Cardiac muscle cell (in vitro differentiated cells and primary cell): ENCODE data around the gene CDH4. TPM values are rescaled to one million over a fixed set of nuclear protein-coding genes. Genes with fewer than 3 reads are reported as not detected.

Experiments used
- DNase-seq, 2 donors: peaks; one replicate each; pipeline versions ENCODE4 v3.0.0 to v3.0.0-alpha.2; 2010 to 2017; ENCODE audit warnings: low read depth in 1 of 2, low spot score in 1 of 2
- H3K27ac ChIP-seq: fragments of 200-600 bp; sonication (generic); 2 replicates; pipeline ENCODE4 v1.5.1; 2016
- H3K27me3 ChIP-seq: fragments of 200-600 bp; sonication (generic); 2 replicates; pipeline ENCODE4 v1.6.0; 2016; ENCODE audit warnings: control low read depth
- H3K36me3 ChIP-seq: fragments of 200-600 bp; sonication (generic); 2 replicates; pipeline ENCODE4 v1.5.1; 2016; ENCODE audit warnings: control low read depth
- H3K4me1 ChIP-seq: fragments of 200-600 bp; sonication (generic); 2 replicates; pipeline ENCODE4 v1.8.1; 2017; ENCODE audit warnings: low read depth, mild to moderate bottlenecking, mixed run types
- H3K4me3 ChIP-seq: fragments of 200-600 bp; sonication (generic); 2 replicates; pipeline ENCODE4 v1.5.1; 2016; ENCODE audit warnings: mild to moderate bottlenecking
- H3K9me3 ChIP-seq: fragments of 200-600 bp; sonication (generic); 2 replicates; pipeline ENCODE4 v1.5.1; 2017; ENCODE audit warnings: low read depth, mild to moderate bottlenecking, control low read depth
- polyA plus RNA-seq: library from polyadenylated mRNA; unstranded; fragments of >200 nt; fragmentation: Nextera tagmentation; extraction: Ambion mirVana; gene quantifications from 2 replicates; pipeline ENCODE4 v1.2.1, GENCODE V29; 2016
- total RNA-seq: library from RNA; depleted of rRNA; stranded (reverse); fragments of >200 nt; gene quantifications from 2 replicates; pipeline ENCODE4 v1.2.3, GENCODE V29; 2016
- TF ChIP-seq, protein P1 (sequence below): IDR thresholded peaks from 2 replicates; pipeline ENCODE4 v1.5.1; 2012; ENCODE audit warnings: low read depth, mild to moderate bottlenecking, low read length

CDH4 gene
- total and polyA plus RNA-seq, 2 experiments from 2014 or later: 0.43 to 0.80 TPM

DNA sequence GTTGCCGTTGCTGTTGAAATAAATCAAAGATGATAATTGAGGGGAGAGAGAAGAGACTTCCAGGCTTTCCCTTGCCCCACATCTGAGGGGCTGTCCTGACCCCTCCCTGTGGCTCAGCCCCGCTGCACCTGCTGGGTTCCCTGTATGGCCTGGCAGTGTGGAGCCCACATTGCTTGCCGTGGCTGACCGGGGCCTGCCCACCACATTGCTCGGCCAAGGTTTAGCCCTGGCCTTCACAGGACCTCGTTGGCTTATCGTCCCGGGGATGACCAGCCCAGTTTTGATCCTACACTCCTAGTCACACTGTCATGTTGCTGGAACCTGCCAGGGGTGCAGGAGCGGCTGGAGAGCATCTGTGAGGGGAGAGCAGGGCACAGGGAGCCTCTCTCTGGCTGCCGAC, 102.4 kb downstream of the CDH4 start:
- H3K4me1 ChIP-seq: no peaks in the 10 kb centered on the region
- peaks cover 13% of the 10 kb centered on the region for H3K27me3 ChIP-seq

GRCh38 chr20:61354901-61355495, 102.9 kb downstream of the CDH4 start:
- no peak for DNase-seq
- no peaks in the 10 kb centered on the region for H3K36me3 ChIP-seq
- H3K27me3 ChIP-seq: peaks cover 13% of the 10 kb centered on the region
- no peaks in the 10 kb centered on the region for H3K9me3 ChIP-seq
- H3K4me1 ChIP-seq: no peaks in the 10 kb centered on the region
- H3K27ac ChIP-seq: no peak overlapping the region
- H3K4me3 ChIP-seq: no peak overlapping the region
- TF ChIP-seq, protein P1, sequence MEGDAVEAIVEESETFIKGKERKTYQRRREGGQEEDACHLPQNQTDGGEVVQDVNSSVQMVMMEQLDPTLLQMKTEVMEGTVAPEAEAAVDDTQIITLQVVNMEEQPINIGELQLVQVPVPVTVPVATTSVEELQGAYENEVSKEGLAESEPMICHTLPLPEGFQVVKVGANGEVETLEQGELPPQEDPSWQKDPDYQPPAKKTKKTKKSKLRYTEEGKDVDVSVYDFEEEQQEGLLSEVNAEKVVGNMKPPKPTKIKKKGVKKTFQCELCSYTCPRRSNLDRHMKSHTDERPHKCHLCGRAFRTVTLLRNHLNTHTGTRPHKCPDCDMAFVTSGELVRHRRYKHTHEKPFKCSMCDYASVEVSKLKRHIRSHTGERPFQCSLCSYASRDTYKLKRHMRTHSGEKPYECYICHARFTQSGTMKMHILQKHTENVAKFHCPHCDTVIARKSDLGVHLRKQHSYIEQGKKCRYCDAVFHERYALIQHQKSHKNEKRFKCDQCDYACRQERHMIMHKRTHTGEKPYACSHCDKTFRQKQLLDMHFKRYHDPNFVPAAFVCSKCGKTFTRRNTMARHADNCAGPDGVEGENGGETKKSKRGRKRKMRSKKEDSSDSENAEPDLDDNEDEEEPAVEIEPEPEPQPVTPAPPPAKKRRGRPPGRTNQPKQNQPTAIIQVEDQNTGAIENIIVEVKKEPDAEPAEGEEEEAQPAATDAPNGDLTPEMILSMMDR: no peak

More for the DNA sequence above, 102.4 kb downstream of the CDH4 start:
- DNase-seq: no peak
- Histone ChIP-seq H3K4me3 (no peak overlapping the region), H3K9me3 (no peaks in the 10 kb centered on the region), H3K27ac (no peak overlapping the region), H3K36me3 (no peaks in the 10 kb centered on the region)
- TF ChIP-seq, protein P1: no peak

- TF ChIP-seq, protein P1: no peak
- Histone ChIP-seq H3K9me3 (no peaks in the 10 kb centered on the region), H3K27ac (no peak overlapping the region), H3K4me3 (no peak overlapping the region), H3K27me3 (peaks cover 13% of the 10 kb centered on the region), H3K36me3 (no peaks in the 10 kb centered on the region), H3K4me1 (no peaks in the 10 kb centered on the region)
- no peak for DNase-seq
These were observed 103.5 kb downstream of the CDH4 start for GRCh38 chr20:61355585-61355984.

GRCh38 chr20:61356196-61356595, 104.1 kb downstream of the CDH4 start:
- no peaks in the 10 kb centered on the region for H3K4me1 ChIP-seq
- no peak for DNase-seq
- no peak overlapping the region for H3K27ac ChIP-seq
- no peak overlapping the region for H3K4me3 ChIP-seq
- no peaks in the 10 kb centered on the region for H3K36me3 ChIP-seq
- TF ChIP-seq, protein P1: no peak
- H3K27me3 ChIP-seq: peaks cover 13% of the 10 kb centered on the region
- no peaks in the 10 kb centered on the region for H3K9me3 ChIP-seq

DNA sequence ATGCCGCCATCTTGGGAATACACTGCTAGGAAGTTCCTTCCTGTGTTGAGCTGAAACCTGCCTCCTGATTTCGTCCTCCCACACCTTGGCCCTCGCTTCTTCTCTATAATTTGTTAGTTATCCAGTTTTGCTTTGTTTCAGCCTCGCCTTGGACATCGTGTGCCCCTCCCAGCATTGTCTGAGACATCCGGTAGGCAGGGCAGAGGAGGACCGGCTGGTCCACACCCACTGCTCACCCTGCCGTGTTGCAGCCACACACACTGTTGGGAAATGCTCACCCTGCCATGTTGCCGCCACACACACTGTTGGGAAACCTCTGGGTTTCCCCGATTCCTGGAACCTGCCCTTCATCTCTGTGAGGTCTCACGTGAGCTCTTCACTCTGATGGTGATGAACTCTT, 105.1 kb downstream of the CDH4 start:
- TF ChIP-seq, protein P1: no peak
- no peak overlapping the region for H3K4me3 ChIP-seq
- H3K4me1 ChIP-seq: no peaks in the 10 kb centered on the region
- H3K9me3 ChIP-seq: no peaks in the 10 kb centered on the region
- peaks cover 12% of the 10 kb centered on the region for H3K27me3 ChIP-seq
- no peaks in the 10 kb centered on the region for H3K36me3 ChIP-seq
- DNase-seq: no peak
- no peak overlapping the region for H3K27ac ChIP-seq

- Histone ChIP-seq H3K9me3 (no peaks in the 10 kb centered on the region), H3K27ac (no peak overlapping the region)
These were observed 107.2 kb downstream of the CDH4 start for GRCh38 chr20:61359254-61359653.

More at GRCh38 chr20:61359254-61359653, 107.2 kb downstream of the CDH4 start:
- no peaks in the 10 kb centered on the region for H3K4me1 ChIP-seq
- no peaks in the 10 kb centered on the region for H3K36me3 ChIP-seq
- no peaks in the 10 kb centered on the region for H3K27me3 ChIP-seq
- H3K4me3 ChIP-seq: no peak overlapping the region
- TF ChIP-seq, protein P1: no peak
- DNase-seq: no peak
